A673 (cell line): ENCODE results near the gene CLSTN2.

Source experiments
- EZH2 ChIP-seq: fragments of 200-600 bp; sonication (generic); IDR thresholded peaks from 2 replicates; pipeline ENCODE4 v1.6.1; 2017; ENCODE audit warnings: borderline replicate concordance, low read depth, mild to moderate bottlenecking, mixed read lengths, antibody characterized with exemption, low read length; ENCODE audit not compliant: poor library complexity, severe bottlenecking
- TF ChIP-seq, protein P1 (sequence below): fragments of 300-800, 200-600 bp; sonication (generic); conservative IDR thresholded peaks from 2 replicates; pipeline ENCODE4 v1.5.1; 2017; ENCODE audit warnings: low read depth, mild to moderate bottlenecking, antibody characterized with exemption, low read length, moderate library complexity, mixed read lengths

DNA sequence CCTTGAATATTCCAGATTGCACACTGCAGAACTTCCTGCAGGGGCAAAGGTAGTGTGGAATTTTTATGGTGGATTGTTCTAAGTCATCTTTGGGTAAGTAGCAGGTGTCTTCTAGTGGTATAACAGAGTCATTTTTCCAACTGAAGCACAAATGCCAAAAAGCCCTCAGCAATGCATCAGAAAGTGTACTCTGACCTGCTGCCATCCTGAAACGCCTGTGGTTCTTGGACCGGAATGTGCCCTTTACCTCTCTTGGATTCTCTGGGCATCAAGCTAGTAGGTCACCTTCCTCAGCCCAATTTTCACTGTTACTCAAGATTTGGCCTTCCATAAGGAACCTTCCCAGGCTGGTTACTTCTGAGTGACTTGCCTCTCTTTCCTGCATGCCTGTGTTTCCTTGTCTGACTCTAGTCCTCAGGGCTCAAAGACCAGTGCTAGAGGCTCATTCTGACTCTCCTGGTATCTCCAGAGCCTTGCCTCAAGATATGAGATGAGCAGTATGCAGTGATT is 4.8 kb downstream of the CLSTN2 start:
- TF ChIP-seq, protein P1, sequence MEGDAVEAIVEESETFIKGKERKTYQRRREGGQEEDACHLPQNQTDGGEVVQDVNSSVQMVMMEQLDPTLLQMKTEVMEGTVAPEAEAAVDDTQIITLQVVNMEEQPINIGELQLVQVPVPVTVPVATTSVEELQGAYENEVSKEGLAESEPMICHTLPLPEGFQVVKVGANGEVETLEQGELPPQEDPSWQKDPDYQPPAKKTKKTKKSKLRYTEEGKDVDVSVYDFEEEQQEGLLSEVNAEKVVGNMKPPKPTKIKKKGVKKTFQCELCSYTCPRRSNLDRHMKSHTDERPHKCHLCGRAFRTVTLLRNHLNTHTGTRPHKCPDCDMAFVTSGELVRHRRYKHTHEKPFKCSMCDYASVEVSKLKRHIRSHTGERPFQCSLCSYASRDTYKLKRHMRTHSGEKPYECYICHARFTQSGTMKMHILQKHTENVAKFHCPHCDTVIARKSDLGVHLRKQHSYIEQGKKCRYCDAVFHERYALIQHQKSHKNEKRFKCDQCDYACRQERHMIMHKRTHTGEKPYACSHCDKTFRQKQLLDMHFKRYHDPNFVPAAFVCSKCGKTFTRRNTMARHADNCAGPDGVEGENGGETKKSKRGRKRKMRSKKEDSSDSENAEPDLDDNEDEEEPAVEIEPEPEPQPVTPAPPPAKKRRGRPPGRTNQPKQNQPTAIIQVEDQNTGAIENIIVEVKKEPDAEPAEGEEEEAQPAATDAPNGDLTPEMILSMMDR = no peak
- TF ChIP-seq EZH2 = no peak
